ENCODE measurements around the gene CARTPT.
A peak's percentile ranks its signal among the peaks of the same experiment; 100 is the strongest.

Gene CARTPT

DNA sequence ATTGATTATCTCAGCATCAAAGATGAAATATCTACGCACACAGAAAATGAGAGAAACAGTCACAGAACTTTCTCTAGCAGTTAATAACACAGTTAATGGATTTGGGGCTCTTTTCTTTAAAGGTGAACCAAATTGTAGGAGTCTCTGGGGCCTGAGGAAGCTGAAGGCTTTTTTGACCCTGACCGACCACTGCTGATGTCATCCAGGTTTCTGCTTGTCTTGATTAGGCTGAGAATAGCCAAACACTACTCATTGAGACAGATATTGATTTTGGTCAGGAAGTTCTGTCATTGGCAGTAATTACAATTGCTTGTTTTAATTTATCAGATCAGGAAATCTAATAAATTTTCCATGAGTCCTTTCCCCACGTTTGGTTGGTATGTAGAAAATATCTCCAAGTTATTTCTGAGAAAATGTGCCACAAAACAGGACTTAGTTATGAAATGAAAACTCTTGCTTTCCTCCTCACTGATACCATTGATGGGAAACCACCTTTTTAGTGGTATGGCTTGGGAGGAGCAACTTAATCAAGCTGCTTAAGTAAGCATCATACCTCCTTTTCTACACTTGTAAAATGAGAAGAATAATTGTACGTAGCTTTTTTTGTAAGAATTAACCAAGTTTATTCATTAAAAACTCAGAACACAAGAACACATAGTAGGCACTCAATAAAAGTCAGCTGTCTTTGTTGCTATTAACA lies 19.7 kb downstream of the CARTPT start:
- no peak for DNase-seq

DNA sequence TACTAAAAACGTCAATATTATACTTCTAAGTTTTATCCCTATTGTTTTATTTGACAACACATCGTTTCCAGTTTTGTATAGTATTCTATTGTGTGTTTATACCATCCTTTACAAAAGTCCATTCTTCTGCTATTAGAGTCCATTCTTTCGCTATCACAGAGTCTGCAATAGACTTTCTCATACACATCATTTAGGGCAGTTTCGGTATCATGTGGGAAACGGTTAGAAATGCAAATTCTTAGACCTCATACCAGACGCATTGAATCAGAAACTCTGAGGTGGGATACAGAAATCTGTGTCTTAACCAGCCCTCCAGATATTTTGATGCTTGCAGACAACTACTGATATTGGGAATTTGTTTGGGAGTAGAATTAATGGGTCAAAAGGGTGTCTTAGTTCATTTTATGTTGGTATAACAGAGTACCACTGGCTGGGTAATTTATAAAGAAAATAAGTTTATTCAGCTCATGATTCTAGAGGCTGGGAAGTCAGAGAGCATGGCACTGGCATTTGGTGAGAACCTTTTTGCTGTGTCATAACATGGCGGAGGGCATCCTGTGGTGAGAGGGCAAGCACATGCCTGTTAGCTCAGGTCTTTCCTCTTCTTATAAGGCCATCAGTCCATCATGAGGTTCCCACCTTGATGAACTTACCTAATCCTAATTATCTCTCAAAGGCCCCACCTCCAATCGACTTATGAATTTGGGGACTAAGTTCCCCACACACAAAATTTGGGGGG lies 21.1 kb downstream of the CARTPT start:
- no peak for DNase-seq

DNA sequence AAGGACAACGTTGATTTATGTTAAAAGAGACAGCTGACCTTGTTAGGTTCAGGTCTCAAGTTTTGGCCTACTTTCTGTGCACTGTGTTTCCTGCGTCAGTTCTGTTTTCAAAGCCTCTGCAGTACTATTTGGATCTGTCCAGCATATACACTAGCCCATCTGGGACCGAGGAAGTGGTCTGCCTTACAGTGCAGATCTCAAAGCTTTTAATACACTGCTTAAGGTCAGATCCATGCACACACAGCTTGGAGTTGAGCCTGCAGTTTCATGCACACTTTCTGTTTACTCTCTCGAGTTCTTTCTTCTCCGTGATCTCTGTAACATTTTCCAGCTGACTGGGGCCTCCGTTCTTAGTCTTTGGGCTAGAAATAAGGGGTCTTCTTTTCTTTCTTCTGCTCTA lies 24.1 kb downstream of the CARTPT start:
- DNase-seq: no peak

DNA sequence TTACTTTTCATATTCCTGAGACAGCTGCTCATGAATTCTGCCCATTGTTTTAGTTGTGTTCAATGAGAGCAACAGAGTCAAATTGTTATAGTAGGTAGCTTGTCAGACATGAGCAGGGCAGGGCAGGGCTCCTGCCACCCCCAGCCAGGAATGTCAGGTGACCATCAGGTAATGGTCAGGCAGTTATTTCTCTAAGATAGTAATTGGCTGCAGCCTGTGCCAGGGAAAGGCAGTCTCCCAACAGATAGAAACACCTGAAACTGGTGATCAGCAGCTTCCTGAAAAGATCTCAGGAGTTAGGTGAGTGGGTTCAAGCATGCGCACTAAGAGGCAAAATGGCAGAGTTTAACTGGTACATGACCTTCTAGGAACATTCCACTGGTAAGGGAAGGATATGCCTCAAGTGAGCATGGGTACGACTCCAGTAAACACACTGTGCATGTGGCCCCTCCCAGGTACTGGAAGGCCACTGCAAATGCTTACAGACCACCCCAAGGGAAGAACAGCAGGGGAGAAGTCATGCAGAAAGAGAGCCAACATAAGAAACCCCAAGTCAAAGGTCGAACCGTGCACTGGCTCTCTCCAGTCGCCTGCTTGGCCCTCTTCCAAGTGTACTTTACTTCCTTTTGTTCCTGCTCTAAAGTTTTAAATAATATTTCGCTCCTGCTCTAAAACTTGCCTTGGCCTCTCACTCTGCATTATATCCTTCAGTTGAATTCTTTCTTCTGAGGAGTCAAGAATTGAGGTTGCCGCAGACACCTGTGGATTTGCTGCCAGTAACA lies 25.1 kb downstream of the CARTPT start:
- DNase-seq: no peak

DNA sequence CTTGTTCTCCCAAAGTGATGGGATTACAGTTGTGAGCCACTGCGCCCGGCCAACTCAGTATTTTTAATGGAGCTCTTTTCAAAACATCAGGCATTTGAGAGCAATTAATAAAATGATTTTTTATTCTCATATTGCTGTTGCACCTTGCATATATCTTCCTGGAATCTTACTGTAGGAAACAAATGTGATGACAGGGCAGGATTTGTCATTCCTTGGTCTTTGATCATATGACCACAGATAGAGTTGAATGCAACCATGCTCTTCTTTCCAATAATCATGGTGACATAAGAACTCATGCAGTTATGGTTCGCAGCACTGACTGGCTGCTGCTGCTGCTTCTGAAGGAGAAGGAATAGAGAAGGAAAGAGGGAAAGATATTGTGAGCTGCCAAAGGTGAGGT lies 28.1 kb downstream of the CARTPT start:
- DNase-seq: no peak

DNA sequence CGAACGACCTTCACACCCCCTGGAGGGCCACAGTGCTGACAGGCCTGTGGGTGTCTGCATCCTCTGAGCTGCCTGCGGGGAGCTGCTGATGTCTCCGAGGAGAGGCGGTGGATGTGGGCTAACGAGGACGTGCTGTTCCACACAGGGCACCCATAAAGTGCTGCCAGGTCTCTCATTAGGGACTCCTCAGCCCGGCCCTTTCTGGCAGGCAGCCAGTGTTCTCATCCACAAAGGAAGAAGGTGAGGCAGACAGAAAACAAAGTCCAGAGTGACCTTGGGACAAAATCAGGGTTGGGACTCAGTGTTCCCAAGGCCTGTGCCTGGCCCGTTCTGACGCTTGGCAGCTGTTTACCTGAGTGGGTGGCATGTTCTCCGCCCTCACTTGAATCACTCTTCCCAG lies 29.3 kb downstream of the CARTPT start:
- no peak for DNase-seq

DNA sequence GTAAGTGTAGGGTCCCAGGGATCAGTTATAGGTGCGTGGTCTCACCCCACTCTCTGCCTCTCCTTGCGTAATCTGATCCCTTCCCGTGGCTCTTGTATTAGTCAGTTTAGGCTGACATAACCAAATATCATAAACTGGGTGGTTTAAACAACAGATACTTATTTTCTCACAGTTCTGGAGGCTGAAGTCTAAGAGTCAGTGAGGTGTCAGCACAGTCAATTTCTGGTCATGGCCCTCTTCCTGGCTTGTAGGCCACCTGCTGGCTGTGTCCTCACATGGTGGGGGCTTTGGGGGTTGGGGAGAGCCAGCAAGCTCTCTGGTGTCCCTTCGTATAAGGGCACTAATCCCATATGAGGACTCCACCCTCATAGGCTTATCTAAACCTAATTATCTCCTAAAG lies 32.3 kb downstream of the CARTPT start:
- no peak for DNase-seq

DNA sequence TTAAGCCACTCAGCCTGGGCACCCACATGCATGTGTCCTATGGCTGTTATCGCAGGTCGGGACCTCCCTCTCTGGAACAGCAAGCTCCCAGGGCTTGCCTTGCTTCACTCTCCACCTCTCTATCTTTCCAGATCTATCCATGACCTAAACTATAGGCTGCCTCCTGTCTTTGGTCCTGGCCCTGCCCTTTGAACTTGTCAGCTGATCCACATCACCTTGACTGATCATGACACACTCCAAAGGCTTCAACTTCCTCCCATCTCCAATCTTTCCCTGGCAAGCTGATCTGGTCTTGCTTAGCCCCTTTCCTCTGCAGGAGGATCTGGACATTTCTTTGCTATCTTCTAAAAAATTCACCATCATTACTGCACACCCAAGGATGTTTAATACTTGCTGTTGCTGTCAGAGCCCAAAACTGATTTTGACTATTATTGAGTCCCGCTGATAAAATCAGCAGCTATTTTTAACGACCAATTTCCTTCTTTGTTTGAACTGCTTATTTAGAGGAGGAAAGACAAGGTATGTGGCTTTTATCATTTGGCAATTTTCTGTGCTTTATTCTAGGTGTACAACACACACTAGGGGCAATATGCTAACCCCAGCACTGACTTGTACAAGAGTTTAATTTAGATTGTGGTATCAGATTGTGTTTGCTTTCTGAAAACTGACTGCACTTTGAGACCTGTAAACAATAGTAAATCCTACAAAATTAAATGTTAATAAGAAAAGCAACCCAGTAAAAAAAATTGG lies 33.5 kb downstream of the CARTPT start:
- DNase-seq: no peak

DNA sequence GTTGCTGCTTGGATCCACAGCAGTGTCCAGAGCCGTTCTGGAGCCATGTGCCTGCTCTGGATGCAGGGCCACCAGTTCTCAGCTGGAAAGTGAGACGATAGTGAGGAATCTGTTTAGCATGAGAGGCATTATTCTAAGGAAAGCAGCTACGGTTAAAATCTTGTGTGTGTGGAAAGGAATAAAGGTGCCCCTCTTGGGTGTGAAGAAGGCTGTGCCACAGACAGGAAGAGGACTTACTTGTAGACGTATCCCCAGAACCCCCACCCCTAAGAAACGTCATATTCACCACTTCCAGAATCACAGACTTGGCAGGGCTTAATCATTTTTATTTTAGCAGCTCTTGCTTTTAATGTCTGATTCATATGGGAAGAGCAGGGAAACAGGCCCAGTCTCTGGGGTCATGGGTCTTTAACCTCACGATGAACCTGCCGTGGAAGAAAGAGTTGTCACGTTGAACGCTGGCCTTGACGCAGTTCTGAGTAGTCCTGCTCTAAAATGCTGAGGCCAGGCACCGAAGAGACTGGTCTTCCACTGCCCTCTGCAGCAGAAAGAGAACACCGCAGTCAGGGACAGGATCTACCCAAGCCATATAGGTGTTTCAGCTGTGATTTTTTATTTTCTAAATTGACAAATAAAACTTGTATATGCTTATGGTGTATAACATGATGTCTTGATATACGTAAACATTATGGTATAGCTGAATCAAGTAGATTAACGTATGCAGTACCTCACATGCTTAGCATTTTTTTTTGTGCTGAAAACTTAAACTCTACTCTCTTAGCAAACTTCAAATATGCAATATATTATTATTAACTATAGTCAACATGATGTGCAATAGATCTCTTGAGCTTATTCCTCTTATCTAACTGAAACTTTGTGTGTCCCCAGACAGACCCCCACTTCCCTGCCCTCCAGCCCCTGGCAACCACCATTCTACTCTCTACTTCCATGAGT lies 38.8 kb downstream of the CARTPT start:
- DNase-seq: peak; percentile 38

DNA sequence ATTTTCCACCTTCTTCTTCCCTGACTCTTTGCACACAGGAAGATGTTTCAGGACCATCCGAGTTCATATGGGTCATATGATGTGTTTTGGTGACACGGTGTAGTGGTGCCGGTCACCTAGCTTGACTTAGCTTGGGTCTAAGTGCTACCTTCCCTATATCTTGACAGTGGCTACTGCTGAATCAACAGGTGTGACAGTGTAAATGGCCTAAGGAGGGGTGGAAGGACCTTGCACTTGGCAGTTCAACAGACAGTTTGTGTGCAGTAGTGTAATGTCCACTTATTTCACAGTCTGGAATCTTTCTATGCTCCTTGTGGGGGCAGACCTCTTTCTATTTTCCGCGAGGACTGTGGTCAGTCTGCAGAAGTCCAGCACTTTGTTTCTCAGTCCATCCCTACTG lies 43.8 kb downstream of the CARTPT start:
- DNase-seq: no peak

DNA sequence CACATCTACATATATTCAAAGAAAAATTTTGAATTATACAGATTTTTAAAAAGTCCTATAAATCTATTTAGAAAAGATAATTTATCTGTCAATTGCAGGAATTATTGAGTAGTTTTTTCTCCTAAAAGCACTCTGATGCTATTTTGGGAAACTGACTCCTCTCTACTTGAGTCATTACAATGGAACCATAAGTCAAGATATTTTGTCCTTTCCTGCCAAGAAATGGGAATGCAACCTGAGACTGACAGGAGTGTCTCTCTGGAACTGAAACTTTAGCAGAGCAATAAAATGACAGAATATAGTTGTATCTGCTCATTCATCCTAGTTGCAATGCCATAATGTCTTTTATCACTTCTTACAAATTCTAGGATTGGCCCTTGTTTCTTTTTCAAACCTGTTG lies 48.6 kb downstream of the CARTPT start:
- DNase-seq: no peak

DNA sequence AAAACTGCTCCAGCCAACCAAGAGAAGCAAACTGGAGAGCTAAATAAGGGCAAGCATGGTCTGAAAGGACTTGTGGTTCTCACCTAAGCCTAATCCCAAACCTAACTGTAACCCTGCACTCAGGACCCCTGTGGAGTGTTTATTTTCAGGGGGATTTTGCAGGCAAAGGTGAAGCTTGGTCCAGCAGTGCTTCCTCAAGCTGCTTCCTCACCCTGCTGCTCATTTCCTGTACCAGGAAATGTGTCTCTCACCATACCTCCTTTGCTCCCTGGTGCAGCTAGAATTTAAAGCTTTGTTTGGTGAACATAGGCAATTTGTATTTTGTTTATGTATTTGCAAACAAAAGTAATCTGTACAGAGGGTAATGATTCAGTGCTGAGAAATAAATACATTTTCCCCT lies 50.2 kb downstream of the CARTPT start:
- DNase-seq: no peak

DNA sequence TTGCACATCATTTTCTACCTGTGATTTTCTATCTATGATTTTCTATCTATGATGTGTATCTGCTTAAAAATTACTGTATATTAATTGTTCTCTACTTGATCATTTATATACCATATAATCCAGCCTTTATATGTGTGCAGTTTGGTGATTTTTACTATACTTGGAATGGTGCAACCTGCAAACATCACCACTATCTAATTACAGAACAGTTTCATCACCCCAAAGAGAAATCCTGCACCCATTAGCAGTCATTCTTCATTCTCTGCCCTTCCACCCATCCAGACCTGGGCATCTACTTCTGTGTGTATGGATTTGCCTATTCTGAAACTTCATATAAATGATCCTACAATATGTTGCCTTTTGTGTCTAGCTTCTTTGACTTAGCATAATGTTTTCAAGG lies 51.3 kb downstream of the CARTPT start:
- no peak for DNase-seq
